Measurements from ENCODE around the gene CASZ1.

DNA sequence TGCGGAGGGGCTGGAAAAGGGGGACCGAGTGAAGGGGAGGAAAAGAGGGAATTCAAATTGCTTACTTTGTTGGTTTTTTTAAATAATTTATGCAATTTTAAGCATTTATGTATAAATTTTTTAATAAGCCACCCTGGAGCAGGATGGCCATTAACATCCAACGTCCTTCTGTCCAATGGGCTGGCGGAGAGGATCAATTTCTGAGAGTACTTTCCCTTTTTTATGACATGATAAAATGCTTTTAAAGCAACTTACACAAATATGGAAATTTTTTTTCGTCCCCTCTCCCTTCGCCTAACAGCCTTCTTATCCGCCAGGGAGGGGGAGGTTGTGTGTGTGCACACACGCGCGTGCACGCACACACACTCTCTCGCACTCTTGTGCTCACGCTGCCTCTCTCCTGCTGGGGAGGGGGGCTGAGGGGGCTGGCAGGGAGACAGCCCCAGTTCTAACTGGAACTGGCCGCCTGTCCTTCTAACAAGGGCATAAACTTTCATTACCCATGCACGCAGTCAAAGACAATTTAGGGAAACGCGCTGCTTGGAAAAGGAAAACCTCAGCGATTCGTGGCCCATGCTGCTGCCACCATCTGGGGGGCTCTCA, 123.2 kb downstream of the CASZ1 start:
- TF ChIP-seq, protein P1, sequence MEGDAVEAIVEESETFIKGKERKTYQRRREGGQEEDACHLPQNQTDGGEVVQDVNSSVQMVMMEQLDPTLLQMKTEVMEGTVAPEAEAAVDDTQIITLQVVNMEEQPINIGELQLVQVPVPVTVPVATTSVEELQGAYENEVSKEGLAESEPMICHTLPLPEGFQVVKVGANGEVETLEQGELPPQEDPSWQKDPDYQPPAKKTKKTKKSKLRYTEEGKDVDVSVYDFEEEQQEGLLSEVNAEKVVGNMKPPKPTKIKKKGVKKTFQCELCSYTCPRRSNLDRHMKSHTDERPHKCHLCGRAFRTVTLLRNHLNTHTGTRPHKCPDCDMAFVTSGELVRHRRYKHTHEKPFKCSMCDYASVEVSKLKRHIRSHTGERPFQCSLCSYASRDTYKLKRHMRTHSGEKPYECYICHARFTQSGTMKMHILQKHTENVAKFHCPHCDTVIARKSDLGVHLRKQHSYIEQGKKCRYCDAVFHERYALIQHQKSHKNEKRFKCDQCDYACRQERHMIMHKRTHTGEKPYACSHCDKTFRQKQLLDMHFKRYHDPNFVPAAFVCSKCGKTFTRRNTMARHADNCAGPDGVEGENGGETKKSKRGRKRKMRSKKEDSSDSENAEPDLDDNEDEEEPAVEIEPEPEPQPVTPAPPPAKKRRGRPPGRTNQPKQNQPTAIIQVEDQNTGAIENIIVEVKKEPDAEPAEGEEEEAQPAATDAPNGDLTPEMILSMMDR (conservative IDR thresholded peaks at IDR 0.05) = no peak
- TF ChIP-seq EZH2 (IDR thresholded peaks at IDR 0.05; ENCODE audit: low read depth) = no peak

All from PC-9 (cell line).